K562 (cell line): Measurements from ENCODE around the gene SERPINE1. TPM values are rescaled to one million over a fixed set of nuclear protein-coding genes. Genes with fewer than 3 reads are reported as not detected.

Source experiments
- CBX5 ChIP-seq: IDR thresholded peaks from 2 replicates; pipeline ENCODE4 v1.6.1; 2014; ENCODE audit warnings: low read depth, borderline replicate concordance
- ILF3 ChIP-seq: fragments of 450-650 bp; IDR thresholded peaks from 2 replicates; pipeline ENCODE4 v1.6.1; 2018; ENCODE audit warnings: antibody characterized with exemption, mild to moderate bottlenecking, moderate library complexity, borderline replicate concordance
- RBFOX2 ChIP-seq: fragments of 200-400 bp; formaldehyde crosslinking; IDR thresholded peaks from 2 replicates; pipeline ENCODE4 v1.6.1; 2017; ENCODE audit warnings: low read depth, mild to moderate bottlenecking, low read length, moderate library complexity
- RNF2 ChIP-seq: sonication (generic); IDR thresholded peaks from 2 replicates; pipeline ENCODE4 v1.6.1; 2016
- SRSF3 ChIP-seq: fragments of 200-400 bp; formaldehyde crosslinking; IDR thresholded peaks from 2 replicates; pipeline ENCODE4 v1.6.1; 2016; ENCODE audit warnings: mild to moderate bottlenecking, low read length, moderate library complexity; ENCODE audit not compliant: insufficient read depth
- TAF15 ChIP-seq: fragments of 200-400 bp; formaldehyde crosslinking; IDR thresholded peaks from 2 replicates; pipeline ENCODE4 v1.6.1; 2017; ENCODE audit warnings: mild to moderate bottlenecking, low read depth, low read length, moderate library complexity
- ZBED1 ChIP-seq: IDR thresholded peaks from 2 replicates; pipeline ENCODE4 v1.6.1; 2014
- ZFP1 ChIP-seq: fragments of 450-650 bp; formaldehyde crosslinking; IDR thresholded peaks from 2 replicates; pipeline ENCODE4 v1.4.0; 2020; ENCODE audit warnings: mild to moderate bottlenecking, mixed read lengths
- ZFP36 ChIP-seq: fragments of 150-350 bp; IDR thresholded peaks from 2 replicates; pipeline ENCODE4 v1.6.1; 2018; ENCODE audit warnings: low read length, low read depth; ENCODE audit not compliant: partially characterized antibody
- ZNF121 ChIP-seq: sonication (generic); formaldehyde crosslinking; conservative IDR thresholded peaks from 2 replicates; pipeline ENCODE4 v1.8.0; 2022; ENCODE audit warnings: missing genetic modification reagents
- ZNF134 ChIP-seq: fragments of 250-450 bp; sonication (Bioruptor Pico); conservative IDR thresholded peaks from 2 replicates; pipeline ENCODE4 v1.4.0; 2020
- ZNF232 ChIP-seq: sonication (generic); formaldehyde crosslinking; IDR thresholded peaks from 2 replicates; pipeline ENCODE4 v1.8.0; 2022; ENCODE audit warnings: mild to moderate bottlenecking, missing genetic modification reagents
- polyA plus RNA-seq, 8 experiments: library from polyadenylated mRNA; depleted of rRNA in 4 of 8; stranded (reverse) in 5 of 8; unstranded in 3 of 8; fragments of >200 nt; fragmentation: Nextera tagmentation in 2 of 8; fragmentation: Illumina TruSeq in 1 of 8; extraction: Ambion mirVana in 2 of 8; extraction: Trizol in 1 of 8; gene quantifications; 2 replicates each; pipeline versions ENCODE4 v1.2.1 to v1.2.3, GENCODE V29; 2011 to 2014; ENCODE audit warnings: inconsistent platforms in 1 of 8, missing spikeins in 1 of 8
- total RNA-seq, 7 experiments: library from RNA; depleted of rRNA in 6 of 7; stranded (reverse); fragments of >200 nt in 6 of 7; fragmentation: Illumina TruSeq in 2 of 7; extraction: Trizol in 2 of 7; gene quantifications; 2 replicates each; pipeline versions ENCODE4 v1.2.1 to v1.2.3, GENCODE V29; 2011 to 2021; ENCODE audit warnings: low replicate concordance in 1 of 7
- TF ChIP-seq, protein P1 (sequence below): fragments of 450-650 bp; IDR thresholded peaks from 2 replicates; pipeline ENCODE4 v1.6.1; 2017; ENCODE audit warnings: mild to moderate bottlenecking, moderate library complexity
- TF ChIP-seq, protein P2 (sequence below): sonication (generic); formaldehyde crosslinking; IDR thresholded peaks from 2 replicates; pipeline ENCODE4 v1.4.0; 2020; ENCODE audit warnings: mild to moderate bottlenecking, missing genetic modification reagents
- TF ChIP-seq, protein P3 (sequence below): fragments of 150-350 bp; conservative IDR thresholded peaks from 2 replicates; pipeline ENCODE4 v1.6.1; 2014; ENCODE audit warnings: low read length
- TF ChIP-seq, protein P4 (sequence below): fragments of 150-350 bp; IDR thresholded peaks from 2 replicates; pipeline ENCODE4 v1.6.1; 2014; ENCODE audit warnings: low read depth, mild to moderate bottlenecking, low read length, borderline replicate concordance
- TF ChIP-seq, protein P5 (sequence below): fragments of 250-450 bp; sonication (Bioruptor Pico); IDR thresholded peaks from 2 replicates; pipeline ENCODE4 v1.8.0; 2022; ENCODE audit warnings: inconsistent platforms, mild to moderate bottlenecking, moderate library complexity, borderline replicate concordance

SERPINE1 gene
- total and polyA plus RNA-seq, 9 of the 15 experiments (the other 6 are each of a cell fraction or from before 2014, with no cell fraction given): 0.22 to 4.8 (median 0.91) TPM

DNA sequence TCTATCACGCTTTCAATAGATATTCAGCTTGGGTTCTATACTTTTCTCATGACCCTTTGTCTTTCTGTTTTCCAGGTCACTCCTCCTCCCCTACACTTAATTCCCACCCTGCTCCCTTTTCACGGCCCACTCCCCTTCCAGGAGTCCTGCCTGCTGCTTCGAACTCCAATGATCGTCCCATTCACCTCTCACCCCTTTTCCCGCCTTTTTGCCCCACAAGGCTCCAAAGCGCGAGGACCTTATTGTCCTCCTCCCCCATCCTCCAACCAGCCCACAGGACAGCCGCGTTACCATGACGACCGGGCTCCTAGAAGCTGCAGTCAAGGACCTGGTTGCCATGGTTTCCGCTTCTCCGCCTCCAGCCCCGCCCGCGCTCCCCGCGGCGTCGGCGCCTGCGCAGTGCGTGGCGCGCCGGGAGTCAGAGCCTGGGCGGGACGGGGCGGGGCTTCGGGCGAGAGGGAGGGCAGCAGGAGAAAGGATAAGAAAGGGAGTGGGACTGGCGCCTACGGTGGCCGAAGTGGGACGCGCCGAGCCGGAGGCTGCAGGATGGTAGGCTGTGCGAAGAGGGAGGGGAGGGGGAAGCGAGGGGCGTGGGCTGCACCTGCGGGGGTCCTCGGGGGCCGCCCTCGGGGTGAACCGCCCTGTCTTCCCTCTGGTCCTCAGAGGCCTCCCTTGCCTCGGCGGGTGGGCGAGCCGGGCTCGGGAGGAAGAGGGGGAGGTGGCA lies 27.2 kb downstream of the SERPINE1 start, which contains the start of gene AP1S1 (continued):
- TF ChIP-seq, protein P1, sequence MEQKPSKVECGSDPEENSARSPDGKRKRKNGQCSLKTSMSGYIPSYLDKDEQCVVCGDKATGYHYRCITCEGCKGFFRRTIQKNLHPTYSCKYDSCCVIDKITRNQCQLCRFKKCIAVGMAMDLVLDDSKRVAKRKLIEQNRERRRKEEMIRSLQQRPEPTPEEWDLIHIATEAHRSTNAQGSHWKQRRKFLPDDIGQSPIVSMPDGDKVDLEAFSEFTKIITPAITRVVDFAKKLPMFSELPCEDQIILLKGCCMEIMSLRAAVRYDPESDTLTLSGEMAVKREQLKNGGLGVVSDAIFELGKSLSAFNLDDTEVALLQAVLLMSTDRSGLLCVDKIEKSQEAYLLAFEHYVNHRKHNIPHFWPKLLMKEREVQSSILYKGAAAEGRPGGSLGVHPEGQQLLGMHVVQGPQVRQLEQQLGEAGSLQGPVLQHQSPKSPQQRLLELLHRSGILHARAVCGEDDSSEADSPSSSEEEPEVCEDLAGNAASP: no peak
- TF ChIP-seq RNF2: 0 out of 2 replicates have a peak, but pooled peaks have one; percentile 27
- TF ChIP-seq, protein P2, sequence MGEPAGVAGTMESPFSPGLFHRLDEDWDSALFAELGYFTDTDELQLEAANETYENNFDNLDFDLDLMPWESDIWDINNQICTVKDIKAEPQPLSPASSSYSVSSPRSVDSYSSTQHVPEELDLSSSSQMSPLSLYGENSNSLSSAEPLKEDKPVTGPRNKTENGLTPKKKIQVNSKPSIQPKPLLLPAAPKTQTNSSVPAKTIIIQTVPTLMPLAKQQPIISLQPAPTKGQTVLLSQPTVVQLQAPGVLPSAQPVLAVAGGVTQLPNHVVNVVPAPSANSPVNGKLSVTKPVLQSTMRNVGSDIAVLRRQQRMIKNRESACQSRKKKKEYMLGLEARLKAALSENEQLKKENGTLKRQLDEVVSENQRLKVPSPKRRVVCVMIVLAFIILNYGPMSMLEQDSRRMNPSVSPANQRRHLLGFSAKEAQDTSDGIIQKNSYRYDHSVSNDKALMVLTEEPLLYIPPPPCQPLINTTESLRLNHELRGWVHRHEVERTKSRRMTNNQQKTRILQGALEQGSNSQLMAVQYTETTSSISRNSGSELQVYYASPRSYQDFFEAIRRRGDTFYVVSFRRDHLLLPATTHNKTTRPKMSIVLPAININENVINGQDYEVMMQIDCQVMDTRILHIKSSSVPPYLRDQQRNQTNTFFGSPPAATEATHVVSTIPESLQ (CRISPR knock-in tag): 0 out of 2 replicates have a peak, but pooled peaks have one; percentile 53
- no peak for TF ChIP-seq ZFP1 (CRISPR knock-in tag)
- no peak for TF ChIP-seq ZNF232 (CRISPR knock-in tag)
- 0 out of 2 replicates have a peak, but pooled peaks have one; percentile 28 for TF ChIP-seq TAF15
- TF ChIP-seq CBX5: no peak
- no peak for TF ChIP-seq ILF3
- TF ChIP-seq, protein P3, sequence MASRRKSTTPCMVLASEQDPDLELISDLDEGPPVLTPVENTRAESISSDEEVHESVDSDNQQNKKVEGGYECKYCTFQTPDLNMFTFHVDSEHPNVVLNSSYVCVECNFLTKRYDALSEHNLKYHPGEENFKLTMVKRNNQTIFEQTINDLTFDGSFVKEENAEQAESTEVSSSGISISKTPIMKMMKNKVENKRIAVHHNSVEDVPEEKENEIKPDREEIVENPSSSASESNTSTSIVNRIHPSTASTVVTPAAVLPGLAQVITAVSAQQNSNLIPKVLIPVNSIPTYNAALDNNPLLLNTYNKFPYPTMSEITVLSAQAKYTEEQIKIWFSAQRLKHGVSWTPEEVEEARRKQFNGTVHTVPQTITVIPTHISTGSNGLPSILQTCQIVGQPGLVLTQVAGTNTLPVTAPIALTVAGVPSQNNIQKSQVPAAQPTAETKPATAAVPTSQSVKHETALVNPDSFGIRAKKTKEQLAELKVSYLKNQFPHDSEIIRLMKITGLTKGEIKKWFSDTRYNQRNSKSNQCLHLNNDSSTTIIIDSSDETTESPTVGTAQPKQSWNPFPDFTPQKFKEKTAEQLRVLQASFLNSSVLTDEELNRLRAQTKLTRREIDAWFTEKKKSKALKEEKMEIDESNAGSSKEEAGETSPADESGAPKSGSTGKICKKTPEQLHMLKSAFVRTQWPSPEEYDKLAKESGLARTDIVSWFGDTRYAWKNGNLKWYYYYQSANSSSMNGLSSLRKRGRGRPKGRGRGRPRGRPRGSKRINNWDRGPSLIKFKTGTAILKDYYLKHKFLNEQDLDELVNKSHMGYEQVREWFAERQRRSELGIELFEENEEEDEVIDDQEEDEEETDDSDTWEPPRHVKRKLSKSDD: no peak
- TF ChIP-seq ZFP36: peak; percentile 8
- no peak for TF ChIP-seq SRSF3
- no peak for TF ChIP-seq ZNF121
- TF ChIP-seq, protein P4, sequence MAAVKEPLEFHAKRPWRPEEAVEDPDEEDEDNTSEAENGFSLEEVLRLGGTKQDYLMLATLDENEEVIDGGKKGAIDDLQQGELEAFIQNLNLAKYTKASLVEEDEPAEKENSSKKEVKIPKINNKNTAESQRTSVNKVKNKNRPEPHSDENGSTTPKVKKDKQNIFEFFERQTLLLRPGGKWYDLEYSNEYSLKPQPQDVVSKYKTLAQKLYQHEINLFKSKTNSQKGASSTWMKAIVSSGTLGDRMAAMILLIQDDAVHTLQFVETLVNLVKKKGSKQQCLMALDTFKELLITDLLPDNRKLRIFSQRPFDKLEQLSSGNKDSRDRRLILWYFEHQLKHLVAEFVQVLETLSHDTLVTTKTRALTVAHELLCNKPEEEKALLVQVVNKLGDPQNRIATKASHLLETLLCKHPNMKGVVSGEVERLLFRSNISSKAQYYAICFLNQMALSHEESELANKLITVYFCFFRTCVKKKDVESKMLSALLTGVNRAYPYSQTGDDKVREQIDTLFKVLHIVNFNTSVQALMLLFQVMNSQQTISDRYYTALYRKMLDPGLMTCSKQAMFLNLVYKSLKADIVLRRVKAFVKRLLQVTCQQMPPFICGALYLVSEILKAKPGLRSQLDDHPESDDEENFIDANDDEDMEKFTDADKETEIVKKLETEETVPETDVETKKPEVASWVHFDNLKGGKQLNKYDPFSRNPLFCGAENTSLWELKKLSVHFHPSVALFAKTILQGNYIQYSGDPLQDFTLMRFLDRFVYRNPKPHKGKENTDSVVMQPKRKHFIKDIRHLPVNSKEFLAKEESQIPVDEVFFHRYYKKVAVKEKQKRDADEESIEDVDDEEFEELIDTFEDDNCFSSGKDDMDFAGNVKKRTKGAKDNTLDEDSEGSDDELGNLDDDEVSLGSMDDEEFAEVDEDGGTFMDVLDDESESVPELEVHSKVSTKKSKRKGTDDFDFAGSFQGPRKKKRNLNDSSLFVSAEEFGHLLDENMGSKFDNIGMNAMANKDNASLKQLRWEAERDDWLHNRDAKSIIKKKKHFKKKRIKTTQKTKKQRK: no peak
- TF ChIP-seq, protein P5, sequence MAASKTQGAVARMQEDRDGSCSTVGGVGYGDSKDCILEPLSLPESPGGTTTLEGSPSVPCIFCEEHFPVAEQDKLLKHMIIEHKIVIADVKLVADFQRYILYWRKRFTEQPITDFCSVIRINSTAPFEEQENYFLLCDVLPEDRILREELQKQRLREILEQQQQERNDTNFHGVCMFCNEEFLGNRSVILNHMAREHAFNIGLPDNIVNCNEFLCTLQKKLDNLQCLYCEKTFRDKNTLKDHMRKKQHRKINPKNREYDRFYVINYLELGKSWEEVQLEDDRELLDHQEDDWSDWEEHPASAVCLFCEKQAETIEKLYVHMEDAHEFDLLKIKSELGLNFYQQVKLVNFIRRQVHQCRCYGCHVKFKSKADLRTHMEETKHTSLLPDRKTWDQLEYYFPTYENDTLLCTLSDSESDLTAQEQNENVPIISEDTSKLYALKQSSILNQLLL (CRISPR knock-in tag): no peak
- no peak for TF ChIP-seq ZBED1
- no peak for TF ChIP-seq ZNF134
- TF ChIP-seq RBFOX2: peak; percentile 55
